Liver (tissue), 9 donors: Measurements from ENCODE around the gene LEF1. TPM values are rescaled to one million over a fixed set of nuclear protein-coding genes. Genes with fewer than 3 reads are reported as not detected.

ENCODE experiments used
- DNase-seq: peaks from one replicate; pipeline ENCODE4 v3.0.0-alpha.2; 2017; ENCODE audit warnings: low spot score
- H3K27ac ChIP-seq, 2 donors: one replicate each; pipeline ENCODE4 v1.7.0; 2013; ENCODE audit warnings: inconsistent platforms in 2 of 2, low read length in 2 of 2, control low read depth in 1 of 2, low read depth in 1 of 2, mild to moderate bottlenecking in 1 of 2
- H3K27me3 ChIP-seq, 4 donors: one replicate each; pipeline versions ENCODE4 v1.6.1 to v1.7.0; 2013; ENCODE audit warnings: low read length in 3 of 4, inconsistent platforms in 1 of 4, mild to moderate bottlenecking in 1 of 4, moderate library complexity in 1 of 4; ENCODE audit not compliant: control insufficient read depth in 4 of 4, insufficient read depth in 4 of 4
- H3K36me3 ChIP-seq, 4 donors: one replicate each; pipeline versions ENCODE4 v1.6.1 to v1.7.0; 2013; ENCODE audit warnings: low read length in 3 of 4, mild to moderate bottlenecking in 3 of 4, low read depth in 1 of 4, moderate library complexity in 1 of 4; ENCODE audit not compliant: control insufficient read depth in 4 of 4, insufficient read depth in 3 of 4
- H3K4me1 ChIP-seq, 4 donors: one replicate each; pipeline versions ENCODE4 v1.6.1 to v1.7.0; 2013; ENCODE audit warnings: low read length in 3 of 4, mild to moderate bottlenecking in 3 of 4, moderate library complexity in 1 of 4; ENCODE audit not compliant: control insufficient read depth in 4 of 4, insufficient read depth in 4 of 4
- H3K4me3 ChIP-seq, 3 donors: one replicate each; pipeline versions ENCODE4 v1.6.1 to v1.7.0; 2013; ENCODE audit warnings: low read length in 3 of 3, control low read depth in 1 of 3, low read depth in 1 of 3, mild to moderate bottlenecking in 1 of 3
- H3K9ac ChIP-seq, 2 donors: one replicate each; pipeline ENCODE4 v1.7.0; 2013; ENCODE audit warnings: low read length in 2 of 2, mild to moderate bottlenecking in 2 of 2, moderate library complexity in 2 of 2, control low read depth in 1 of 2, low read depth in 1 of 2
- H3K9me3 ChIP-seq, 4 donors: one replicate each; pipeline versions ENCODE4 v1.6.1 to v1.7.0; 2013; ENCODE audit warnings: low read length in 3 of 4; ENCODE audit not compliant: control insufficient read depth in 4 of 4
- EGR1 ChIP-seq, 2 donors: IDR thresholded peaks; 2 replicates each; pipeline ENCODE4 v1.6.1; 2016 to 2018; ENCODE audit warnings: antibody characterized with exemption in 2 of 2, low read depth in 2 of 2
- FOXA1 ChIP-seq: IDR thresholded peaks from 2 replicates; pipeline ENCODE4 v1.6.1; 2016; ENCODE audit warnings: antibody characterized with exemption
- FOXA2 ChIP-seq: IDR thresholded peaks from 2 replicates; pipeline ENCODE4 v1.6.1; 2016; ENCODE audit warnings: antibody characterized with exemption
- GABPA ChIP-seq, 2 donors: IDR thresholded peaks in 1 of 2; conservative IDR thresholded peaks in 1 of 2; 2 replicates each; pipeline ENCODE4 v1.6.1; 2016; ENCODE audit warnings: antibody characterized with exemption in 2 of 2, mild to moderate bottlenecking in 1 of 2, moderate library complexity in 1 of 2
- HNF4A ChIP-seq, 2 donors: conservative IDR thresholded peaks; 2 replicates each; pipeline ENCODE4 v1.6.1; 2016; ENCODE audit warnings: antibody characterized with exemption in 2 of 2, mild to moderate bottlenecking in 2 of 2
- HNF4G ChIP-seq: IDR thresholded peaks from 2 replicates; pipeline ENCODE4 v1.6.1; 2016; ENCODE audit warnings: antibody characterized with exemption
- RAD21 ChIP-seq, 2 donors: IDR thresholded peaks; 2 replicates each; pipeline ENCODE4 v1.6.1; 2016; ENCODE audit warnings: antibody characterized with exemption in 2 of 2, mild to moderate bottlenecking in 2 of 2
- RXRA ChIP-seq, 2 donors: IDR thresholded peaks; 2 replicates each; pipeline ENCODE4 v1.6.1; 2017 to 2018; ENCODE audit warnings: antibody characterized with exemption in 2 of 2, mild to moderate bottlenecking in 1 of 2
- SP1 ChIP-seq: IDR thresholded peaks from 2 replicates; pipeline ENCODE4 v1.6.1; 2018; ENCODE audit warnings: antibody characterized with exemption, mild to moderate bottlenecking
- TAF1 ChIP-seq: conservative IDR thresholded peaks from 2 replicates; pipeline ENCODE4 v1.6.1; 2016; ENCODE audit warnings: antibody characterized with exemption, mild to moderate bottlenecking
- YY1 ChIP-seq: IDR thresholded peaks from 2 replicates; pipeline ENCODE4 v1.6.1; 2016; ENCODE audit warnings: antibody characterized with exemption, mild to moderate bottlenecking
- ZBTB33 ChIP-seq: IDR thresholded peaks from 2 replicates; pipeline ENCODE4 v1.6.1; 2016; ENCODE audit warnings: antibody characterized with exemption
- WGBS: extraction: QIAGEN DNeasy Blood & Tissue Kit; methylation state at CpG from one replicate; pipeline ENCODE4 v1.1.7; 2013; 5-methylcytosine and 5-hydroxymethylcytosine counted together
- polyA plus RNA-seq, 2 donors: library from polyadenylated mRNA; stranded (reverse) in 1 of 2; unstranded in 1 of 2; fragments of 200-250 nt in 1 of 2; fragments of >200 nt in 1 of 2; fragmentation: Nextera tagmentation in 1 of 2; extraction: Ambion mirVana in 1 of 2; gene quantifications; one replicate each; pipeline versions ENCODE4 v1.2.1 to v1.2.3, GENCODE V29; 2013 to 2015
- total RNA-seq, 2 donors: library from RNA; depleted of rRNA; stranded (reverse); fragments of >200 nt; gene quantifications; one replicate each; pipeline ENCODE4 v1.2.3, GENCODE V29; 2014
- TF ChIP-seq, protein P1 (sequence below): IDR thresholded peaks from 2 replicates; pipeline ENCODE4 v1.6.1; 2016; ENCODE audit warnings: antibody characterized with exemption
- TF ChIP-seq, protein P2 (sequence below): fragments of 150-350 bp; IDR thresholded peaks from 2 replicates; pipeline ENCODE4 v1.5.1; 2017; ENCODE audit warnings: improper control_type of control experiment, low read depth, low read length; ENCODE audit not compliant: missing input control
- TF ChIP-seq, protein P3 (sequence below): IDR thresholded peaks from 2 replicates; pipeline ENCODE4 v1.6.1; 2016; ENCODE audit warnings: antibody characterized with exemption, mild to moderate bottlenecking
- donor health status: healthy.
- donor health status: healthy.
- donor health status: healthy.
- donor health status: healthy.
- donor health status: healthy.

The LEF1 gene
- total and polyA plus RNA-seq, 4 donors = 0.22 to 6.4 (median 0.46) TPM

- peaks cover 0 to 16% (median 2%) of the 10 kb centered on the region in 4 donors for H3K27me3 ChIP-seq
- H3K36me3 ChIP-seq = no peaks in the 10 kb centered on the region
- TF ChIP-seq HNF4A (conservative IDR thresholded peaks at IDR 0.05) (no peak), TAF1 (no peak), RXRA (IDR thresholded peaks at IDR 0.05) (no peak), ZBTB33 (no peak), FOXA2 (no peak), HNF4G (no peak), YY1 (no peak), RAD21 (IDR thresholded peaks at IDR 0.05) (no peak), FOXA1 (no peak), GABPA (IDR thresholded peaks at IDR 0.05 in 1 of 2, conservative IDR thresholded peaks at IDR 0.05 in 1 of 2) (no peak), SP1 (no peak), EGR1 (IDR thresholded peaks at IDR 0.05; ENCODE audit: low read depth in 2 of 2) (no peak)
- TF ChIP-seq, protein P1, sequence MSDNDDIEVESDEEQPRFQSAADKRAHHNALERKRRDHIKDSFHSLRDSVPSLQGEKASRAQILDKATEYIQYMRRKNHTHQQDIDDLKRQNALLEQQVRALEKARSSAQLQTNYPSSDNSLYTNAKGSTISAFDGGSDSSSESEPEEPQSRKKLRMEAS = no peak
- TF ChIP-seq, protein P2, sequence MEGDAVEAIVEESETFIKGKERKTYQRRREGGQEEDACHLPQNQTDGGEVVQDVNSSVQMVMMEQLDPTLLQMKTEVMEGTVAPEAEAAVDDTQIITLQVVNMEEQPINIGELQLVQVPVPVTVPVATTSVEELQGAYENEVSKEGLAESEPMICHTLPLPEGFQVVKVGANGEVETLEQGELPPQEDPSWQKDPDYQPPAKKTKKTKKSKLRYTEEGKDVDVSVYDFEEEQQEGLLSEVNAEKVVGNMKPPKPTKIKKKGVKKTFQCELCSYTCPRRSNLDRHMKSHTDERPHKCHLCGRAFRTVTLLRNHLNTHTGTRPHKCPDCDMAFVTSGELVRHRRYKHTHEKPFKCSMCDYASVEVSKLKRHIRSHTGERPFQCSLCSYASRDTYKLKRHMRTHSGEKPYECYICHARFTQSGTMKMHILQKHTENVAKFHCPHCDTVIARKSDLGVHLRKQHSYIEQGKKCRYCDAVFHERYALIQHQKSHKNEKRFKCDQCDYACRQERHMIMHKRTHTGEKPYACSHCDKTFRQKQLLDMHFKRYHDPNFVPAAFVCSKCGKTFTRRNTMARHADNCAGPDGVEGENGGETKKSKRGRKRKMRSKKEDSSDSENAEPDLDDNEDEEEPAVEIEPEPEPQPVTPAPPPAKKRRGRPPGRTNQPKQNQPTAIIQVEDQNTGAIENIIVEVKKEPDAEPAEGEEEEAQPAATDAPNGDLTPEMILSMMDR = no peak
- TF ChIP-seq, protein P3, sequence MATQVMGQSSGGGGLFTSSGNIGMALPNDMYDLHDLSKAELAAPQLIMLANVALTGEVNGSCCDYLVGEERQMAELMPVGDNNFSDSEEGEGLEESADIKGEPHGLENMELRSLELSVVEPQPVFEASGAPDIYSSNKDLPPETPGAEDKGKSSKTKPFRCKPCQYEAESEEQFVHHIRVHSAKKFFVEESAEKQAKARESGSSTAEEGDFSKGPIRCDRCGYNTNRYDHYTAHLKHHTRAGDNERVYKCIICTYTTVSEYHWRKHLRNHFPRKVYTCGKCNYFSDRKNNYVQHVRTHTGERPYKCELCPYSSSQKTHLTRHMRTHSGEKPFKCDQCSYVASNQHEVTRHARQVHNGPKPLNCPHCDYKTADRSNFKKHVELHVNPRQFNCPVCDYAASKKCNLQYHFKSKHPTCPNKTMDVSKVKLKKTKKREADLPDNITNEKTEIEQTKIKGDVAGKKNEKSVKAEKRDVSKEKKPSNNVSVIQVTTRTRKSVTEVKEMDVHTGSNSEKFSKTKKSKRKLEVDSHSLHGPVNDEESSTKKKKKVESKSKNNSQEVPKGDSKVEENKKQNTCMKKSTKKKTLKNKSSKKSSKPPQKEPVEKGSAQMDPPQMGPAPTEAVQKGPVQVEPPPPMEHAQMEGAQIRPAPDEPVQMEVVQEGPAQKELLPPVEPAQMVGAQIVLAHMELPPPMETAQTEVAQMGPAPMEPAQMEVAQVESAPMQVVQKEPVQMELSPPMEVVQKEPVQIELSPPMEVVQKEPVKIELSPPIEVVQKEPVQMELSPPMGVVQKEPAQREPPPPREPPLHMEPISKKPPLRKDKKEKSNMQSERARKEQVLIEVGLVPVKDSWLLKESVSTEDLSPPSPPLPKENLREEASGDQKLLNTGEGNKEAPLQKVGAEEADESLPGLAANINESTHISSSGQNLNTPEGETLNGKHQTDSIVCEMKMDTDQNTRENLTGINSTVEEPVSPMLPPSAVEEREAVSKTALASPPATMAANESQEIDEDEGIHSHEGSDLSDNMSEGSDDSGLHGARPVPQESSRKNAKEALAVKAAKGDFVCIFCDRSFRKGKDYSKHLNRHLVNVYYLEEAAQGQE = no peak
- no peak for DNase-seq
- H3K9ac ChIP-seq = no peak overlapping the region
- WGBS = 78% methylated on average over 2 of the region's 2 CpGs
- H3K9me3 ChIP-seq = peaks cover 0 to 2% (median 0%) of the 10 kb centered on the region in 4 donors
- H3K4me1 ChIP-seq = no peaks in the 10 kb centered on the region
- H3K27ac ChIP-seq = no peak overlapping the region
- no peak overlapping the region for H3K4me3 ChIP-seq
Measured at GRCh38 chr4:108156391-108156790, 12.3 kb downstream of the LEF1 start.

DNA sequence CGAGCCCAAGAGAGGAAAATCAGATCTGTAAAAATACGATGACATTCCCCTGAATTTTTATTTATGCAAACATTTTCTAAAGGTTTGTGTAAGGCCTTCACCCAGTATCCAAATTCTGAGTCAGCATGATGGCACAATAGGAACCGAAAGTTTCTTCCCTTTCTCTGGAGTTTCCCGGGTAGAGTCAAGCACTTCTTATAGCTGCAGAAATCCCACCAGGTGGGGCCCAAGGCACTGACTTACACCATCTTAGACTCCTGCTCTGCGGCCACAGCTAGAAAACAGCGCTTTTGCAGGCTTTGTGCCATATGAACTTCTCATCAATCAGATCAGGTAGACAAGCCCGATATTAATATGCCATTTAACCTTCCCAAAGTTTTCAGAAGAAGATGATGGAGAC lies 13.4 kb downstream of the LEF1 start:
- TF ChIP-seq TAF1 (no peak), ZBTB33 (no peak), FOXA1 (no peak)
- TF ChIP-seq, protein P3 = no peak
- no peak overlapping the region for H3K4me3 ChIP-seq
- no peak overlapping the region for H3K27ac ChIP-seq
- DNase-seq = no peak
- no peaks in the 10 kb centered on the region for H3K4me1 ChIP-seq
- no peaks in the 10 kb centered on the region for H3K36me3 ChIP-seq
- peaks cover 0 to 2% (median 0%) of the 10 kb centered on the region in 4 donors for H3K9me3 ChIP-seq
- peaks cover 0 to 16% (median 0%) of the 10 kb centered on the region in 4 donors for H3K27me3 ChIP-seq
- 60% methylated on average over 7 of the region's 7 CpGs for WGBS
- no peak overlapping the region for H3K9ac ChIP-seq
